Midbrain (tissue), 1 donor: ENCODE results near the gene GFPT1.
"Not testable (repeated sequence)": the region's sequence is repeated elsewhere in the genome, so short reads cannot be mapped to it uniquely, and the experiment has no call there.

Experiments
- DNase-seq: peaks from one replicate; lab custom pipeline; 2025; lab: John Stamatoyannopoulos, UW

Gene GFPT1

GRCh38 chr2:69386789-69387734 lies at the start of gene GFPT1:
Gene GFPT1, minus strand, starts transcription at chr2:69387227. Its CDS starts 156 bp downstream, at chr2:69387071.
- peak; percentile 89 for DNase-seq

- no peak for DNase-seq
Measured at GRCh38 chr2:69436596-69436937, 49.5 kb upstream of the GFPT1 start.

DNA sequence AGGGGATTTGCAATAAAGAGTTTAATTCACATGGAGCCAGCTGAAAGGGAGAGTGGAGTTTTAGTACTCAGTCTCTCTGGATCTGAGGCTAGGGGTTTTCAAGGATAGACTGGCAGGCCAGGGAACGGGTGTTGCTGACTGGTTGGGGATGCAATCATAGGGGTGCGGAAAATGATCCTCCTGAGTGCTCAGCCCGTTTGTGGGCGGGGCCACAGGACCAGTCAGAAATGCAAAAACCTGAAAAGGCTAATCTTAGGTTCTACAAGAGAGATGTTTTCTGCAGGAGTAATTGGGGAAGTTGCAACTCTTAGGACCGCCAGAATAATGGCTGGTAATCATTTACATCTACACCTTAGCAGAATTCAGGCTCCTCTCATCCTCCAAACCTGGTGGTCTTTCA lies 47.7 kb upstream of the GFPT1 start:
- DNase-seq = no peak

- no peak for DNase-seq
Measured at GRCh38 chr2:69429491-69430183, 42.6 kb upstream of the GFPT1 start.

GRCh38 chr2:69428981-69429380 lies 42.0 kb upstream of the GFPT1 start:
- no peak for DNase-seq

DNA sequence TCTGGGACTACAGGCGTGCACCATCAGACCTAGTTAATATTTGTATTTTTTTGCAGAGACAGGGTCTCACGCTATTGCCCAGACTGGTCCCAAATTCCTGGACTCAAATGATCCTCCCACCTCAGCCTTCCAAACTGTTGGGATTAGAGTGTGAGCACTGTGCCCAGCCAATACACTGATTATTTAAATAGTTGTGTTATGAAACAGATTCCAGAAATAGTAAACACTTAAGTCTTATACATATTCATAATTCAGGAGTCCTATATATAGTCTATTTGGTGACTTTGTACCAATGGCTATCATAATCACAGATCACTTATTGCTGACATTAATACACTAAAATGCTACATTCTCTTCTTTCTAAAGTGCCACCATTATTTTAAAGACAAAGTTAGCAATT lies 37.4 kb upstream of the GFPT1 start:
- DNase-seq = no peak

DNA sequence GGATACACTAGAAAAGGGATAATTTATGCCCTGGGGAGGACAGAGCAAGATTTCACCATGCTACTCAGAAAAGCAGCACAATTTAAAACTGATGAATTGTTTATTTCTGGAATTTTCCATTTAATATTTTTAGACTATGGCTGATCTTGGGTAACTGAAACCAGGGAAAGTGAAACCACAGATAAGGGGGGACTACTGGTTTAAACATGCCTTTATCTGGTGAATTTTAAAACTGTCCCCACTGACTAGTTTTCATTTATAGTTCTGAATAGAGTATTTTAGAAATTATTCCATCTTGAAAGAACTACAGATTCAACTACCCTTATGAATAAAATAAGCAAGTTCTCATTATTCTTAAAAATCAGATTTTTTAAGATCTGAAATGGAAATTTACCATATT lies 35.2 kb upstream of the GFPT1 start:
- no peak for DNase-seq

DNA sequence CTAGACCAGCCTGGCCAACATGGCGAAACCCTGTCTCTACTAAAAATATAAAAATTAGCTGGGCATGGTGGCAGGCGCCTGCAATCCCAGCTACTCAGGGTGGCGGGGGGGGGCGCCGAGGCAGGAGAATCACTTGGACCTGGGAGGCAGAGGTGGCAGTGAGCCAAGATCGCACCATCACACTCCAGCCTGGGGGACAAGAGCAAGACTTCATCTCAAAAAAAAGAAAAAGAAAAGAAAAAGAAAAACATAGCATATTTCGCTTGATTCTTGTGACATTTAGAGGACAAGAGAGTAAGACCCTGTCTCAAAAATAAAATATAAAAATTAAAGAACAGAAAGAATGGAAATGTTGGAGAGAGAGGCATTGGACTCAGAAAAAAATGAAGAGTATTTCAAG lies 32.1 kb upstream of the GFPT1 start:
- not testable (repeated sequence) for DNase-seq

GRCh38 chr2:69416147-69416546 lies 29.1 kb upstream of the GFPT1 start:
- no peak for DNase-seq

DNA sequence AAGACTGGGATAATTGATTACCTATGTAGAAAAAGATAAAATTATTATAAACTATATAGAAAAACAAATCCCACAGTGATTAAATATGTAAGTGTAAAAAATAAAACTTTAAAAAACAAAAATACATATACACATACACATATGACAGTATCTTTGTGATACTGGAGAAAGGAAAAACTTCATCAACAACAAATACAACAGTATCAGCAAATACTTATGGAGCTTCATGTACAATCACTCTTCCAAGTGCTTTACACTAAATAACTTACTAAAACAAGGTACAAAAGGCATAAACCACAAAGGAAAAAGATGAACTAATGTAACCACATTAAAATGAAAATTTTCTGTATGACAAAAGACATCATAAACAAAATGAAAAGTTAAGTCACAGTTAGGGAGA lies 24.1 kb upstream of the GFPT1 start:
- no peak for DNase-seq

- DNase-seq = peak; percentile 13
Measured at GRCh38 chr2:69405306-69405705, 18.3 kb upstream of the GFPT1 start.

- DNase-seq = no peak
Measured at GRCh38 chr2:69400121-69400520, 13.1 kb upstream of the GFPT1 start.

DNA sequence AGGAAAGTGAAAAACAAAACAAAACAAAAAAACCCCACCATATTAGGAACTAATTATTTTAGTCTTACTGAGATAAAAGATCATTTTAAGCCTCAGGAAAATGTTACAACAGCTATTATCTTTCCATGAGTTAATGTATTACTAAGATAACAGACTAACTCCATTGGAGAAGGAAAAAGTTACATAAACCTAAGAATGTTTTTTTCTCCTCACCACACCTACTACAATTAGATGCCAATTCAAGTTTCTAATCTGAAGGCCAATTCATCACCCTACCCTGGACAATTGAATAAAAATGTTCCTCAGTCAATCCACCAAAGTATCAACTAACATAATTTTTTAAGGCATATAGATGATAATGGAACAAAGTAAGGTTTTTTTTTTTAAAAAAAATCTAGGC lies 10.2 kb upstream of the GFPT1 start:
- DNase-seq = no peak

GRCh38 chr2:69395866-69396265 lies 8.8 kb upstream of the GFPT1 start:
- no peak for DNase-seq

DNA sequence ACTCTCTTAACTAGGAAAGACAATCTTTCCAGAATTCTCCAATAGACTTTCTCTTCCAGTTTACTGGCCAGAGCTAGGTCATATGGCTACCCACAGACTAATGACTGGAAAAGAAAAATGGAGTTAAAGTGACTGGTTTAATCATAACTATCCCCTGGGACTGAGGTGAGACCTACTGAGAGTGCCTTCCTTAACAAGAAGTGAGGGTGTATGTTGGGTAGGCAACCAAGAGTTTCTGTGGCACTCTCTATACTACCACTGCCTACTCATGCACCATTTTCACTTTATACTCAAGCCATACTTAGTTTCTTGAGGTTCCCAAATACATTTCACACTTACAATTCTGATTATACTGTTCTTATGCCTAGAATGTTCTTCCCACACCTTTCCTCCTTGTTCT lies 6.9 kb upstream of the GFPT1 start:
- DNase-seq = no peak

DNA sequence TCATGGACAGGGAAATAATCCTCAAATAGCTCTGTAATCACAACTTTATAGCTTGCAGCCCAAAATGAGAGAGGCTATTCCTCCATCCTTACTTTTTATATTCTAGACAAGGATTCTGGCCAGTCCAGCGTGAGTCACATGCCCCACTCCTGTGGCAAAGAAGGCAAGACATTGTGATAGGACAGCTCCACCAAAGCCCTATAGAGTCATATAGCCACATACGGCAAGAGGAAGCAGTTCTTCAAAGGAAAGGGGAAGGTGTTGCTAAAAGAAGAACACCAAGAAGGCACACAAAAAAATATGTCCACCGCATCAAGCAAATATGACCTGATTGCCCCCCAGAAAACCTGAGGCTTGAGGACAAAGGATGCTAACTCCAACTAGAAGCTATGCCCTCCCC lies 3.4 kb upstream of the GFPT1 start:
- no peak for DNase-seq

GRCh38 chr2:69390001-69390400 lies 3.0 kb upstream of the GFPT1 start:
- no peak for DNase-seq

- no peak for DNase-seq
Measured at GRCh38 chr2:69389271-69389670, 2.2 kb upstream of the GFPT1 start.

- DNase-seq = no peak
Measured at GRCh38 chr2:69387770-69388481, 899 bp upstream of the GFPT1 start.

GRCh38 chr2:69386360-69386759 lies 667 bp downstream of the GFPT1 start:
- DNase-seq = no peak

GRCh38 chr2:69385443-69386151 lies 1.4 kb downstream of the GFPT1 start:
- no peak for DNase-seq

GRCh38 chr2:69384618-69385081 lies 2.4 kb downstream of the GFPT1 start:
- DNase-seq = no peak
